ENCODE data around the gene C17orf67.

Gene C17orf67

GRCh38 chr17:56823848-56824247 lies 9.9 kb downstream of the C17orf67 start:
- POLR2A ChIA-PET: interaction anchor here (1.5 kb wide), 1 partner anchor 11 kb away, joined by 3 read pairs; no protein-coding TSS in a partner anchor
- TF ChIP-seq FOXM1 (IDR thresholded peaks at IDR 0.05; ENCODE audit: borderline replicate concordance) (no peak), SUZ12 (IDR thresholded peaks at IDR 0.05) (no peak), SP1 (IDR thresholded peaks at IDR 0.05) (no peak)
- no peak for DNase-seq (ENCODE audit: extremely low spot score)
- CTCF ChIA-PET: interaction anchor here (1.1 kb wide), 1 partner anchor 10 kb away, joined by 3 read pairs; no protein-coding TSS in a partner anchor

- TF ChIP-seq CTBP1 (IDR thresholded peaks at IDR 0.05; ENCODE audit: borderline replicate concordance) (no peak), ZNF384 (IDR thresholded peaks at IDR 0.05) (no peak), BHLHE40 (IDR thresholded peaks at IDR 0.05; ENCODE audit: borderline replicate concordance) (no peak), LEF1 (IDR thresholded peaks at IDR 0.05; ENCODE audit: borderline replicate concordance) (no peak), L3MBTL2 (conservative IDR thresholded peaks at IDR 0.05) (no peak), ARNT (IDR thresholded peaks at IDR 0.05) (no peak), FOXM1 (IDR thresholded peaks at IDR 0.05; ENCODE audit: borderline replicate concordance) (no peak), TARDBP (IDR thresholded peaks at IDR 0.05) (no peak), SP1 (IDR thresholded peaks at IDR 0.05) (no peak), HDGF (IDR thresholded peaks at IDR 0.05; ENCODE audit: borderline replicate concordance) (no peak), FOXA1 (IDR thresholded peaks at IDR 0.05) (no peak), ELF4 (IDR thresholded peaks at IDR 0.05) (no peak), FOXK2 (IDR thresholded peaks at IDR 0.05) (no peak), SUZ12 (IDR thresholded peaks at IDR 0.05) (no peak), NFRKB (IDR thresholded peaks at IDR 0.05) (no peak)
- TF ChIP-seq, protein P1, sequence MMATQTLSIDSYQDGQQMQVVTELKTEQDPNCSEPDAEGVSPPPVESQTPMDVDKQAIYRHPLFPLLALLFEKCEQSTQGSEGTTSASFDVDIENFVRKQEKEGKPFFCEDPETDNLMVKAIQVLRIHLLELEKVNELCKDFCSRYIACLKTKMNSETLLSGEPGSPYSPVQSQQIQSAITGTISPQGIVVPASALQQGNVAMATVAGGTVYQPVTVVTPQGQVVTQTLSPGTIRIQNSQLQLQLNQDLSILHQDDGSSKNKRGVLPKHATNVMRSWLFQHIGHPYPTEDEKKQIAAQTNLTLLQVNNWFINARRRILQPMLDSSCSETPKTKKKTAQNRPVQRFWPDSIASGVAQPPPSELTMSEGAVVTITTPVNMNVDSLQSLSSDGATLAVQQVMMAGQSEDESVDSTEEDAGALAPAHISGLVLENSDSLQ (IDR thresholded peaks at IDR 0.05): no peak
- no peak for DNase-seq (ENCODE audit: extremely low spot score)
- CTCF ChIA-PET: interaction anchor here (1.1 kb wide), 1 partner anchor 15 kb away, joined by 3 read pairs; no protein-coding TSS in a partner anchor
- POLR2A ChIA-PET: no interaction called here
Observed at GRCh38 chr17:56822725-56823124, 11.0 kb downstream of the C17orf67 start.

- DNase-seq (ENCODE audit: extremely low spot score): no peak
- ChIA-PET CTCF (no interaction called here), POLR2A (interaction anchor here (0.9 kb wide), 1 partner anchor 92 kb away, joined by 3 read pairs; the partner anchor contains the start of gene TRIM25)
- TF ChIP-seq L3MBTL2 (conservative IDR thresholded peaks at IDR 0.05): no peak
- TF ChIP-seq BHLHE40 (IDR thresholded peaks at IDR 0.05; ENCODE audit: borderline replicate concordance): no peak
- no peak for TF ChIP-seq ARNT (IDR thresholded peaks at IDR 0.05)
- no peak for TF ChIP-seq SUZ12 (IDR thresholded peaks at IDR 0.05)
- TF ChIP-seq FOXA1 (IDR thresholded peaks at IDR 0.05): no peak
- TF ChIP-seq TARDBP (IDR thresholded peaks at IDR 0.05): no peak
- TF ChIP-seq, protein P1 (IDR thresholded peaks at IDR 0.05): no peak
- no peak for TF ChIP-seq ELF4 (IDR thresholded peaks at IDR 0.05)
- no peak for TF ChIP-seq ZNF384 (IDR thresholded peaks at IDR 0.05)
- TF ChIP-seq FOXM1 (IDR thresholded peaks at IDR 0.05; ENCODE audit: borderline replicate concordance): no peak
- no peak for TF ChIP-seq HDGF (IDR thresholded peaks at IDR 0.05; ENCODE audit: borderline replicate concordance)
- no peak for TF ChIP-seq CTBP1 (IDR thresholded peaks at IDR 0.05; ENCODE audit: borderline replicate concordance)
- no peak for TF ChIP-seq SP1 (IDR thresholded peaks at IDR 0.05)
- TF ChIP-seq LEF1 (IDR thresholded peaks at IDR 0.05; ENCODE audit: borderline replicate concordance): no peak
- TF ChIP-seq FOXK2 (IDR thresholded peaks at IDR 0.05): no peak
- no peak for TF ChIP-seq NFRKB (IDR thresholded peaks at IDR 0.05)
Observed at GRCh38 chr17:56821847-56822534, 11.7 kb downstream of the C17orf67 start.

GRCh38 chr17:56820207-56820606 lies 13.5 kb downstream of the C17orf67 start:
- no peak for TF ChIP-seq CTBP1 (IDR thresholded peaks at IDR 0.05; ENCODE audit: borderline replicate concordance)
- no peak for TF ChIP-seq SP1 (IDR thresholded peaks at IDR 0.05)
- TF ChIP-seq ARNT (IDR thresholded peaks at IDR 0.05): no peak
- TF ChIP-seq FOXK2 (IDR thresholded peaks at IDR 0.05): no peak
- TF ChIP-seq FOXA1 (IDR thresholded peaks at IDR 0.05): no peak
- TF ChIP-seq SUZ12 (IDR thresholded peaks at IDR 0.05): no peak
- TF ChIP-seq TARDBP (IDR thresholded peaks at IDR 0.05): no peak
- TF ChIP-seq FOXM1 (IDR thresholded peaks at IDR 0.05; ENCODE audit: borderline replicate concordance): no peak
- no peak for TF ChIP-seq NFRKB (IDR thresholded peaks at IDR 0.05)
- TF ChIP-seq ELF4 (IDR thresholded peaks at IDR 0.05): no peak
- no peak for TF ChIP-seq HDGF (IDR thresholded peaks at IDR 0.05; ENCODE audit: borderline replicate concordance)
- no peak for TF ChIP-seq L3MBTL2 (conservative IDR thresholded peaks at IDR 0.05)
- no peak for TF ChIP-seq BHLHE40 (IDR thresholded peaks at IDR 0.05; ENCODE audit: borderline replicate concordance)
- no peak for TF ChIP-seq LEF1 (IDR thresholded peaks at IDR 0.05; ENCODE audit: borderline replicate concordance)
- ChIA-PET CTCF (interaction anchor here (0.6 to 1.5 kb wide), 16 partner anchors 9 to 224 kb away, joined by 3 to 9 read pairs (median 3); partner anchors contain the start of gene TRIM25), POLR2A (interaction anchor here (1.0 to 1.3 kb wide), 2 partner anchors 15 to 94 kb away, joined by 3 to 4 read pairs; partner anchors contain the start of gene TRIM25)
- DNase-seq (ENCODE audit: extremely low spot score): no peak

- peak; percentile 84 for DNase-seq (ENCODE audit: extremely low spot score)
- ChIA-PET CTCF (interaction anchor here (0.5 to 1.5 kb wide), 18 partner anchors 9 to 1329 kb away, joined by 3 to 9 read pairs (median 3); partner anchors contain the start of gene TRIM25), POLR2A (interaction anchor here (1.0 to 1.3 kb wide), 2 partner anchors 16 to 94 kb away, joined by 3 to 4 read pairs; partner anchors contain the start of gene TRIM25)
- TF ChIP-seq, protein P1 (IDR thresholded peaks at IDR 0.05): no peak
- TF ChIP-seq ARNT (IDR thresholded peaks at IDR 0.05) (no peak), FOXM1 (IDR thresholded peaks at IDR 0.05; ENCODE audit: borderline replicate concordance) (no peak), ELF4 (IDR thresholded peaks at IDR 0.05) (no peak), HDGF (IDR thresholded peaks at IDR 0.05; ENCODE audit: borderline replicate concordance) (no peak), FOXK2 (IDR thresholded peaks at IDR 0.05) (no peak), FOXA1 (IDR thresholded peaks at IDR 0.05) (no peak), NFRKB (IDR thresholded peaks at IDR 0.05) (no peak), SP1 (IDR thresholded peaks at IDR 0.05) (no peak), TARDBP (IDR thresholded peaks at IDR 0.05) (no peak), CTBP1 (IDR thresholded peaks at IDR 0.05; ENCODE audit: borderline replicate concordance) (no peak), L3MBTL2 (conservative IDR thresholded peaks at IDR 0.05) (no peak), BHLHE40 (IDR thresholded peaks at IDR 0.05; ENCODE audit: borderline replicate concordance) (no peak), SUZ12 (IDR thresholded peaks at IDR 0.05) (no peak), ZNF384 (IDR thresholded peaks at IDR 0.05) (no peak), LEF1 (IDR thresholded peaks at IDR 0.05; ENCODE audit: borderline replicate concordance) (no peak)
Observed at GRCh38 chr17:56819431-56820145, 14.1 kb downstream of the C17orf67 start.

All from HEK293T (cell line).